ENCODE data around the gene FBXO48. TPM values are rescaled to one million over a fixed set of nuclear protein-coding genes. Genes with fewer than 3 reads are reported as not detected.

Gene FBXO48
- total and polyA plus RNA-seq, 2 of the 4 experiments (the other 2 are of a cell fraction), result 0.18 to 0.43 TPM

DNA sequence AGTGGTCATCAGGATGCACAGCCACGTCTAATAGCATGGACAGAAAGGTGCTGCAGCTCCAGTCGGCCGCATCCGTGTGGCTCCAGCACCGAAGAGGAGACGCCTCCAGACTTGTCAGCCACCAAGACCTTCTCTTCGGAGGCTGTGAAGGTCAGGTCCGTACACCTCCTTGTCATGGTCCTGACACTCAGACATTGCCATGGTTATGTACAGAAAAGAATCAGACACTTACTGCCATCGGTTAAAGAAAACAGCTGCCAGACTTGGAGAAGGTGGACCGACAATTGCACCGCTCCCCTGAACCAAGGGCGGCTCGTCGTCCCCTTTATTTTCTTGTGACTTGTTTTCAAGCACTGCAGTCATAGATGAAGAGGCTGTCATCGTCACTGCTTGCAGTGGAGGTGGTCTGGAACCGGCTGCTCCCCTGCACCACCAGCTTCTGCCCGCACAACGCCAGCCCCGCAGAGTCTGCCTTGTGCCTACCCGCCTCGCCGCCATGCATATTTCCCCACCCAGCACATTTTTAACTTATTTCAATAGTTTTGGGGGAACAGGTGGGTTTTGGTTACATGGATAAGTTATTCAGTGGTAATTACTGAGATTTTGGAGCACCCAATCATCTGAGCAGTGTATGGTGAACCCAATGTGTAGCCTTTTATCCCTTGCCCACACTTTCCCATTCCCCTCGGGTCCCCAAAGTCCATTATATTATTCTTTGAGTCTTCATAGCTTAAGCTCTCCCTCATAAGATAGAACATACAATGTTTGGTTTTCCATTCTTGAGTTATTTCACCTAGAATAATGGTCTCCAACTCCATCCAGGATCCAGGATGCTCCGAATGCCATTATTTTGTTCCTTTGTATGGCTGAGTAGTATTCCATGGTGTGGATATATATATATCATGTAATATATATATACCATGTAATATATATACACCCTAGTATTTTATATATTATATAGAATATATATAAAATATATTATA lies 18.1 kb downstream of the FBXO48 start:
- POLR2A ChIA-PET (ENCODE audit: unreplicated experiment), result no interaction called here
- in situ Hi-C loops (cut with MboI; ENCODE audit: low sequenced_read_pairs) (loop anchor here (10.0 kb wide), 1 partner anchor 154 kb away; no protein-coding TSS in a partner anchor), intact Hi-C loops (cut with micrococcal nuclease) (no loop called here), dilution Hi-C loops (cut with HindIII; ENCODE audit: low sequenced_read_pairs, unreplicated experiment) (no loop called here)
- H2BK20ac ChIP-seq (ENCODE audit: low read depth, low read length), result no peak overlapping the region
- H3K9me1 ChIP-seq (ENCODE audit: insufficient read depth, low read length), result no peaks in the 10 kb centered on the region
- H4K20me1 ChIP-seq (ENCODE audit: insufficient read depth, low read length), result no peaks in the 10 kb centered on the region
- no peak overlapping the region for H2AK9ac ChIP-seq (replicated peaks; ENCODE audit: low read depth, low read length, poor library complexity)
- H3K4me1 ChIP-seq (ENCODE audit: control insufficient read depth, insufficient read depth, low read length), result no peaks in the 10 kb centered on the region
- no peak overlapping the region for H3K4me2 ChIP-seq (ENCODE audit: low read depth, low read length)
- no peak for ATAC-seq (ENCODE audit: low read depth)
- TF ChIP-seq MAFK (IDR thresholded peaks at IDR 0.05; ENCODE audit: low read depth, low read length), result no peak
- TF ChIP-seq RAD21 (IDR thresholded peaks at IDR 0.05; ENCODE audit: low read length), result no peak
- no peak for TF ChIP-seq BHLHE40 (IDR thresholded peaks at IDR 0.05; ENCODE audit: low read depth, low read length)
- TF ChIP-seq NFE2L2 (IDR thresholded peaks at IDR 0.05; ENCODE audit: low read depth, low read length), result no peak
- TF ChIP-seq CHD1 (IDR thresholded peaks at IDR 0.05; ENCODE audit: low read depth, low read length), result no peak
- no peak for TF ChIP-seq POLR2A (IDR thresholded peaks at IDR 0.05; ENCODE audit: low read depth, low read length)
- no peak for TF ChIP-seq FOS (IDR thresholded peaks at IDR 0.05; ENCODE audit: low read depth, low read length)
- no peak for TF ChIP-seq CEBPB (IDR thresholded peaks at IDR 0.05; ENCODE audit: low read depth, low read length)
- TF ChIP-seq MXI1 (IDR thresholded peaks at IDR 0.05; ENCODE audit: borderline replicate concordance, low read depth, low read length), result no peak
- no peak for TF ChIP-seq SMC3 (IDR thresholded peaks at IDR 0.05; ENCODE audit: low read depth, low read length)
- TF ChIP-seq CTCF (conservative IDR thresholded peaks at IDR 0.05; ENCODE audit: low read depth, low read length), result no peak
- TF ChIP-seq MAZ (IDR thresholded peaks at IDR 0.05; ENCODE audit: borderline replicate concordance, low read depth, low read length), result no peak
- TF ChIP-seq, protein P1, sequence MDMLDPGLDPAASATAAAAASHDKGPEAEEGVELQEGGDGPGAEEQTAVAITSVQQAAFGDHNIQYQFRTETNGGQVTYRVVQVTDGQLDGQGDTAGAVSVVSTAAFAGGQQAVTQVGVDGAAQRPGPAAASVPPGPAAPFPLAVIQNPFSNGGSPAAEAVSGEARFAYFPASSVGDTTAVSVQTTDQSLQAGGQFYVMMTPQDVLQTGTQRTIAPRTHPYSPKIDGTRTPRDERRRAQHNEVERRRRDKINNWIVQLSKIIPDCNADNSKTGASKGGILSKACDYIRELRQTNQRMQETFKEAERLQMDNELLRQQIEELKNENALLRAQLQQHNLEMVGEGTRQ (IDR thresholded peaks at IDR 0.05; ENCODE audit: low read depth, low read length), result no peak
- TF ChIP-seq RFX5 (IDR thresholded peaks at IDR 0.05; ENCODE audit: low read depth, low read length), result no peak
- H3K4ac ChIP-seq (ENCODE audit: low read depth, low read length), result no peak overlapping the region
- H2BK5ac ChIP-seq (ENCODE audit: low read depth, low read length, poor library complexity, severe bottlenecking), result no peak overlapping the region
- no peak overlapping the region for H2BK120ac ChIP-seq (ENCODE audit: low read depth, low read length)
- CTCF ChIA-PET, result no interaction called here
- H2BK15ac ChIP-seq (ENCODE audit: low read depth, low read length), result no peak overlapping the region
- no peak overlapping the region for H4K5ac ChIP-seq (ENCODE audit: low read depth, low read length)
- no peaks in the 10 kb centered on the region for H3K36me3 ChIP-seq (ENCODE audit: control insufficient read depth, insufficient read depth, low read length)
- no peak overlapping the region for H2AK5ac ChIP-seq (ENCODE audit: low read depth, low read length)
- no TSS peak for BruUV-seq (replicated peaks)
- H4K8ac ChIP-seq (ENCODE audit: low read depth in 2 of 2, low read length in 2 of 2), result no peak overlapping the region
- no peaks in the 10 kb centered on the region for H3K9me3 ChIP-seq (ENCODE audit: control insufficient read depth, insufficient read depth, low read length)
- DNase-seq, result no peak
- H3K4me3 ChIP-seq (ENCODE audit: insufficient read depth, low read depth, low read length), result no peak overlapping the region
- H3K56ac ChIP-seq (ENCODE audit: extremely low read depth, insufficient read depth, low read length), result no peak overlapping the region
- no peak overlapping the region for H3K14ac ChIP-seq (replicated peaks; ENCODE audit: low read depth, low read length)
- peaks cover 9% of the 10 kb centered on the region for H3K27me3 ChIP-seq (ENCODE audit: control insufficient read depth, insufficient read depth, low read length)
- peak overlapping the region; percentile 66 for H2AFZ ChIP-seq (replicated peaks; ENCODE audit: low read length, poor library complexity)
- H3K23ac ChIP-seq (ENCODE audit: low read depth, low read length), result no peak overlapping the region
- H3K27ac ChIP-seq (ENCODE audit: insufficient read depth, low read length), result no peak overlapping the region
- H4K91ac ChIP-seq (ENCODE audit: insufficient read depth, low read depth, low read length), result no peak overlapping the region
- no peaks in the 10 kb centered on the region for H3K79me1 ChIP-seq (ENCODE audit: low read depth in 1 of 2, low read length in 2 of 2)
- no peak overlapping the region for H3K9ac ChIP-seq (ENCODE audit: low read depth, low read length)
- no peak overlapping the region for H3K18ac ChIP-seq (ENCODE audit: low read depth, low read length)
- WGBS, 2 experiments (ENCODE audit: extremely low coverage in 2 of 2, insufficient read length in 1 of 2), result 97% methylated on average over 6 of the region's 24 CpGs; no CpG with 5 or more reads in 1 of the 2 experiments

Data from IMR-90 (cell line).